ENCODE data around the gene GPR85.

The GPR85 gene

GRCh38 chr7:113128031-113128430 lies 41.4 kb upstream of the GPR85 start:
- Histone ChIP-seq H4K20me1 (ENCODE audit: insufficient read depth, low read length) (no peaks in the 10 kb centered on the region), H3K9me2 (replicated peaks; ENCODE audit: insufficient read depth, low read length) (no peaks in the 10 kb centered on the region), H3K9ac (ENCODE audit: low read length) (no peak overlapping the region), H3K27me3 (replicated peaks; ENCODE audit: insufficient read depth, low read length) (no peaks in the 10 kb centered on the region), H3F3A (ENCODE audit: insufficient read depth, low read length) (no peaks in the 10 kb centered on the region), H3K4me1 (ENCODE audit: low read length) (no peaks in the 10 kb centered on the region), H2AFZ (ENCODE audit: low read length) (no peak overlapping the region), H3K4me3 (ENCODE audit: low read length) (no peak overlapping the region), H3K79me2 (ENCODE audit: low read length) (no peaks in the 10 kb centered on the region), H3K27ac (ENCODE audit: low read length) (no peak overlapping the region), H3K9me3 (replicated peaks; ENCODE audit: insufficient read depth, low read length) (no peaks in the 10 kb centered on the region), H3K36me3 (replicated peaks; ENCODE audit: insufficient read depth, low read length) (no peaks in the 10 kb centered on the region), H3K4me2 (ENCODE audit: low read depth, low read length) (no peak overlapping the region)
- DNase-seq: no peak
- TF ChIP-seq CTCF (IDR thresholded peaks at IDR 0.05; ENCODE audit: low read length): no peak
- no peak for TF ChIP-seq EZH2 (optimal IDR thresholded peaks at IDR 0.05; ENCODE audit: low read depth, low read length)
- TF ChIP-seq EZH2phosphoT487 (IDR thresholded peaks at IDR 0.05; ENCODE audit: low read length): no peak

GRCh38 chr7:113125728-113126127 lies 39.1 kb upstream of the GPR85 start:
- Histone ChIP-seq H2AFZ (ENCODE audit: low read length) (no peak overlapping the region), H3K4me2 (ENCODE audit: low read depth, low read length) (no peak overlapping the region), H3K36me3 (replicated peaks; ENCODE audit: insufficient read depth, low read length) (no peaks in the 10 kb centered on the region), H3K79me2 (ENCODE audit: low read length) (no peaks in the 10 kb centered on the region), H3K27me3 (replicated peaks; ENCODE audit: insufficient read depth, low read length) (no peaks in the 10 kb centered on the region), H3K9me3 (replicated peaks; ENCODE audit: insufficient read depth, low read length) (no peaks in the 10 kb centered on the region), H3K9ac (ENCODE audit: low read length) (no peak overlapping the region), H3K27ac (ENCODE audit: low read length) (no peak overlapping the region), H3K9me2 (replicated peaks; ENCODE audit: insufficient read depth, low read length) (no peaks in the 10 kb centered on the region), H3F3A (ENCODE audit: insufficient read depth, low read length) (no peaks in the 10 kb centered on the region), H3K4me3 (ENCODE audit: low read length) (no peak overlapping the region), H4K20me1 (ENCODE audit: insufficient read depth, low read length) (no peaks in the 10 kb centered on the region), H3K4me1 (ENCODE audit: low read length) (no peaks in the 10 kb centered on the region)
- no peak for DNase-seq
- no peak for TF ChIP-seq EZH2phosphoT487 (IDR thresholded peaks at IDR 0.05; ENCODE audit: low read length)
- TF ChIP-seq CTCF (IDR thresholded peaks at IDR 0.05; ENCODE audit: low read length): no peak
- TF ChIP-seq EZH2 (optimal IDR thresholded peaks at IDR 0.05; ENCODE audit: low read depth, low read length): no peak

GRCh38 chr7:113122744-113123143 lies 36.1 kb upstream of the GPR85 start:
- Histone ChIP-seq H3K79me2 (ENCODE audit: low read length) (0 out of 2 replicates have a peak, but pooled peaks cover 1% of the 10 kb centered on the region), H3K27ac (ENCODE audit: low read length) (no peak overlapping the region), H3K36me3 (replicated peaks; ENCODE audit: insufficient read depth, low read length) (no peaks in the 10 kb centered on the region), H3K9me3 (replicated peaks; ENCODE audit: insufficient read depth, low read length) (no peaks in the 10 kb centered on the region), H3K4me3 (ENCODE audit: low read length) (no peak overlapping the region), H3K9ac (ENCODE audit: low read length) (no peak overlapping the region), H3K27me3 (replicated peaks; ENCODE audit: insufficient read depth, low read length) (no peaks in the 10 kb centered on the region), H4K20me1 (ENCODE audit: insufficient read depth, low read length) (no peaks in the 10 kb centered on the region), H3K4me2 (ENCODE audit: low read depth, low read length) (no peak overlapping the region), H2AFZ (ENCODE audit: low read length) (no peak overlapping the region), H3K9me2 (replicated peaks; ENCODE audit: insufficient read depth, low read length) (no peaks in the 10 kb centered on the region), H3K4me1 (ENCODE audit: low read length) (peaks cover 1% of the 10 kb centered on the region; the same call in 1 of the 2 replicates), H3F3A (ENCODE audit: insufficient read depth, low read length) (no peaks in the 10 kb centered on the region)
- no peak for DNase-seq
- TF ChIP-seq EZH2 (optimal IDR thresholded peaks at IDR 0.05; ENCODE audit: low read depth, low read length): no peak
- no peak for TF ChIP-seq CTCF (IDR thresholded peaks at IDR 0.05; ENCODE audit: low read length)
- no peak for TF ChIP-seq EZH2phosphoT487 (IDR thresholded peaks at IDR 0.05; ENCODE audit: low read length)

All from MM.1S (cell line).